ENCODE results near the gene RHCE.
"Not testable (repeated sequence)": the region's sequence is repeated elsewhere in the genome, so short reads cannot be mapped to it uniquely, and the experiment has no call there.

The RHCE gene

DNA sequence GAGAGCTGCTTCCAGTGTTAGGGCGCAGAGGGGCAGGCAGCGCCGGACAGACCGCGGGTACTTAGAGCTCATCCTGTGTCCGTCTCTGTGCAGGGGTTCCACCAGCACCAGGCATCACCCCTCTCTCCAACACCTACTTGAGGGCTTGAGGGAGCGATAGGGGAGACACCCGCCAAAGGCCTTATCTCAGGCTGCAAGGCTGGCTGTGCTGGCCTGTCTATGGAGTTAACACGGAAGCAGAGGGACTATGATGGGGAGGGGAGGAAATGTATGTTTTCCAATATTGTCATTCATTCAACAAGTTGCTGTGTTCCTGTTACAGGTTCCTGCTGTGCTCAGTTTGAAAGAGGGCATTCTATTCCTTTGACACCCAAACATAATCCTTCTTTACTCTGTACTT, at the start of gene RHCE:
Gene RHCE, minus strand, starts transcription at position 111 of the 400 bp plus-strand sequence. Its CDS starts 39 bp downstream, at position 72.
- not testable (repeated sequence) for DNase-seq

- no peak for DNase-seq
Observed at GRCh38 chr1:25469177-25469576, 48.6 kb upstream of the RHCE start.

DNA sequence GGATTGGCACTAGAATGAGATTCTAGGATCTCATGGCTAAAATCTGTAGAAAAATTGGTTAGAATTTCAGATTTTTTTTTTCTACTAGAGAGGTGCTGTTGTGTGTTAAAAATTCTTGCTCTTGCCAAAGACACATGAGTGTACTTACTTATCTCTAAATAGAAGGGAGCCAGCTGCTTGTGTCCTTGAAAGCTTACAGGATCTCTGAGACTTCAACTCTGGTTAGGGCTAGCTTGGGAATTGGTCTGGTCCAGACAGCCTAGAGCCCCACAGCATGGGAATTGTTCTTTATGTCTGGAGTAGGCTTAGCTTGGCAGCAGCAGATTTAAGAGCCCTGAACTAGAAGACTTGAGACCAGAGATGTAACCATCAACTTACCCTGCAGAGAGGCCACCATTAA, 47.4 kb upstream of the RHCE start:
- no peak for DNase-seq

GRCh38 chr1:25467616-25468015, 47.0 kb upstream of the RHCE start:
- no peak for DNase-seq

GRCh38 chr1:25467193-25467592, 46.6 kb upstream of the RHCE start:
- no peak for DNase-seq

GRCh38 chr1:25462732-25463131, 42.1 kb upstream of the RHCE start:
- DNase-seq, result peak; percentile 46

DNA sequence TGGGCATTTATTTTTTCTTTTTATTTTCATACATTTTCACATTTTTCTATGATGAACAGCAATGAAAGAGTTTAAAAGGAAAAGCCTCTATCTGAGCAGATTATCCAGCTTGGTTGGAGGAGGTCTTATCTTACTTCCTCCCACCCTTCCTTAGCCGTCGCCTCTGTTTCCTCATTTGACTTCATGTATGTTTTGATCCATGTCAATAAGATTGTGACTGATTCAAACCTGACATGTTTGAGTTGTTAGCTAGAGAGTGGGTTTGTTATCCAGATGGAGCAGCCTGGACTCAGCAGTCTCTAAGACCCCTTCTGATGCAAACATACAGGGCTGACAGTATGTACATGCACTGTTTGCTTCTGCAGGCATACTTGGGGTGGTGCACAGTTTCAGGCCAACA, 41.2 kb upstream of the RHCE start:
- DNase-seq, result no peak

- DNase-seq, result not testable (repeated sequence)
Observed at GRCh38 chr1:25460816-25461215, 40.2 kb upstream of the RHCE start.

DNA sequence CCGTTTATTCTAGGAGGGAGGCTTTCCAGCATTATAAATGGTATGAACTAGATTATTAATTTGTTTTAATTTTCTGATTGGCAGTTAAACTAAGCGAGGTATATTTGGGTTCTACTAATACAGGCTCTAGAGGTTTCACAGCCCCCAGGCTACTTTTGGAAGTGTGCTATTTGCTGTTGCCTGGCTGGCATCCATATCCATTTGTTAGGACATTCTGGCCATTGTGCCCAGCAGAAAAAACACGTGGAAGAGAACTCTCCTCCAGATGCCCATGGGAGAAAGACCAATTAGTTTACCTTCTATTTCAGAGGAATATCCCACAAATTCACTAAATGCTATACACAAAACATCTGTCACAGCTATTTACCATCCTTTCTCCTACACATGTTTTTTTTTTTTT, 39.4 kb upstream of the RHCE start:
- no peak for DNase-seq

DNA sequence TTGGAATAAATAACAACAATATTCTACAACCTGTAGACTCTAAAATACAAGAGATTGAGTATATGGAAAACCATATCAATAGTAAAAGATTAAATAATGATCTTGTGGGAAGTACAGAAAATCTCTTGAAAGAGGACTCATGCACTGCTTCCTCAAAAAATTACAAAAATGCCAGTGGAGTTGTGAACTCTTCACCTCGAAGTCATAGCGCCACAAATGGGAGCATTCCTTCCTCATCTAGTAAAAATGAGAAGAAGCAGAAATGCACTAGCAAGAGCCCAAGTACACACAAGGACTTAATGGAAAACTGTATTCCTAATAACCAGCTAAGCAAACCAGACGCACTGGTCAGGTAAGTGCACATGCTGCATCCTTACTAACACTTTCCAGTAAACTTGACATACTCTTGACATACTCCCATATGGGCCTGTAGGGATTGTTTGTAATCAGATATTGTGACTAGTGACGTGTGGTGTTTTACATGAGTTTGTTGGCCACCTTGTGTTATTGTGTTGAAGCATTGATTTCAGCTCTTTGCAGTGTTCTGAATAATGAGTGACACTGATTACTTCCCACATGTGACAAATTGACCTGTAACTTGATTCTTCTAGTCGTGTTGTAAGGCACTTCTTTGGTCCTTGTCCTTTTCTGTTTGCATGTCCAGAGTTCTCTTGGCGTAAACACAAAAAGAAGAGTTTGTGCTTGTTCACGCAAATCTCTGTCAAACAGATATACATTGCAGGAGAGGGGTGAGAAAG, 38.1 kb upstream of the RHCE start:
- no peak for DNase-seq

DNA sequence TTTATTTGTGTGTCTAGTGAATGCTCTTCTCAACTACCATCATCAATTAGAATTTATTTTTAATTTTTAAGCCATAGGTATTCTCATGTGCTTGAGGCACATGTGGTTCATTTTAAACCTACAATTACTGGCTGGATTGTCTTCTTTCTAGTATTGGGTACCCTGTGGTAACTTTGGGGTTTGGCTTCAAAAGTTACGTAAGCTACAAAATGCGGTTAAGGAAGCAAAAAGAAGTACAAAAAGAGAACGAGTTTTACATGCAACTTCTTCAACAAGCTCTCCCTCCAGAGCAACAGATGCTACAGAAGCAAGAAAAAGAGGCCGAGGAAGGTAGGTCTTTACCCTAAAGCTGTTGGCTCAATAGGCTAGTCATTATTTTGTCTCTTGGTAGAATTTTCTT, 35.9 kb upstream of the RHCE start:
- no peak for DNase-seq

DNA sequence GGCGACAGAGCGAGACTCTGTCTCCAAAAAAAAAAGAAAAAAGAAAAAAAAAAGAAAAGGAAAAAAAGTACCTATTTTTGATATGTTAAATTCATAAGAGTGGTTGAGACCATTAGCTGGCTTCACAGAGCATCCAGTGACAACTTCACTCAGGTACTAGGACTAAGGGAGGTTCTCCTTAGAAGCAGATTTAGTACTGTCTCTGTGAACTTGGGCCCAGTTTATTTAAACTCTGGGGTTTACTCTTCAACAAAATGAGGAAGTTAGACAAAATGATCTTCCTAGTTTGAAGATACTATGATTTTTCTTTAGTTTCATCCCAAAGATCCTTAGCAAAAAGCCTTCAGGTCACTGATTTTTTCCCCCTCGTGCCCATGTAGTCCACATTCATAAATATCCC, 31.3 kb upstream of the RHCE start:
- no peak for DNase-seq

GRCh38 chr1:25450891-25451290, 30.3 kb upstream of the RHCE start:
- no peak for DNase-seq

- no peak for DNase-seq
Observed at GRCh38 chr1:25447547-25447946, 26.9 kb upstream of the RHCE start.

DNA sequence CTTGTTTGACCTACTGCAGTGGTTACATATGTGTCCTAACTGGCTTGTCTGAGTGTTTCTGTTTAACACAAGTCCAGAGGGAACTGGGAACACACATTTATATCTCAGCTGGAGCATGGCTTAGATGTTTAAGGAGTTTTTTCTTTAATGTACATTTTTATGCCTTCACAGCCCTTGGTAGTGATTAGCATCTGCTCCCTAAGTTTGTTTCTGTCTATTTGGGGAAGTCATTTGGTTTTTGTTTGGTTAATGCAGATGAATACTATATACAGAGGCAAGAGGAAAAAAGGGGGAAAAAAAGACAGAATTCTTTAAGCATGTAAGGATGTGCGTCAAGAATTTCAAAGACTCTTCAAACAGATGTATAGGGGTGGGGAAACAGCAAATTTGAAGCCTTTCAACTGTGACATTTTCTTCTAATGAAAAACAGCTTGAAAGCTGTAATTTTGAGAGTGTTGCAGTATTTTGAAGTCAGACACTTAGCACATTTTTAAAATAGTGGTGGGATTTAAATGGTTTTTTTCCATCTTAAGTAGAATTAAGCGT, 25.4 kb upstream of the RHCE start:
- DNase-seq, result no peak

GRCh38 chr1:25444604-25445003, 24.0 kb upstream of the RHCE start:
- DNase-seq, result not testable (repeated sequence)

DNA sequence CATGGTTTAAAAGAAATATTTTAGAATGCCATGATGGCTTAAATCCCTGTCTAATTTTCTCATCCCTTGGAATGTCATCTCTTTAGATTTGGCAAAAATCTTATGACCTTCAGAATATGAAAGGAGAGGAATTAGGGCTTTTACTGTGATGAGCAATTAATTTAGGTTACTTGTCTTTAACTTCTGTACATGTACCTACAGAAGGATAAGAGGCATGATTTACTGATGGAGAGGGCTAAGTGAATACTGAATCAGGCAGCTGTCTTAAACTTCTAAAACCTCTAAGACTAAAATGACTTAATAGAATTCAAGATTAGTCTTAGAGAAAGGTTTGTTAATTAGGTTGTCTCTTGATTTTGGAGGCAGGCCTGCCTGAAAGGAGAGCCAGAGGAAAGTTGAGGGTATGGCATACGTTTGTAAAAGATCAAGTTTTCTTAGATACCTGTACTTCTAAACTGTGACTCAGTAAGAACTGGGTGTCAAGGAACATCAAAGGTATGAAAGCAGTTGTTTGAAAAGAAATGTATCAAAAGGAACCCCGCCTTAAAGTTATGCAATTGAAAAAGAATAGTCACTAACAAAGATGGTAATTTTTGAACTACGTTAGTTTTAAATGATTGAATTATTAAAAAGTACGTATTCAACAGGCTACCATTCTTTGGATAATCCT, 22.5 kb upstream of the RHCE start:
- no peak for DNase-seq

GRCh38 chr1:25442178-25442577, 21.6 kb upstream of the RHCE start:
- DNase-seq, result no peak

- DNase-seq, result no peak
Observed at GRCh38 chr1:25439287-25439686, 18.7 kb upstream of the RHCE start.

GRCh38 chr1:25437672-25438071, 17.0 kb upstream of the RHCE start:
- no peak for DNase-seq

GRCh38 chr1:25435397-25436108, 14.9 kb upstream of the RHCE start:
- DNase-seq, result no peak

GRCh38 chr1:25433389-25434186, 13.0 kb upstream of the RHCE start:
- no peak for DNase-seq
